HUES6 (cell line): ENCODE measurements around the gene KRTAP12-1.

Experiments
- H3K27ac ChIP-seq: 2 replicates; pipeline ENCODE4 v1.7.0; 2013; ENCODE audit warnings: low read depth, mild to moderate bottlenecking, low read length, inconsistent platforms
- H3K27me3 ChIP-seq: 2 replicates; pipeline ENCODE4 v1.6.1; 2013; ENCODE audit warnings: low read length; ENCODE audit not compliant: control insufficient read depth, insufficient read depth
- H3K36me3 ChIP-seq: 2 replicates; pipeline ENCODE4 v1.6.1; 2013; ENCODE audit warnings: low read length; ENCODE audit not compliant: control insufficient read depth, insufficient read depth
- H3K4me1 ChIP-seq: 2 replicates; pipeline ENCODE4 v1.6.1; 2013; ENCODE audit warnings: low read length; ENCODE audit not compliant: control insufficient read depth, insufficient read depth
- H3K4me3 ChIP-seq: 2 replicates; pipeline ENCODE4 v1.5.1; 2013; ENCODE audit warnings: low read depth, low read length
- H3K9ac ChIP-seq: one replicate; pipeline ENCODE4 v1.6.1; 2013; ENCODE audit warnings: mild to moderate bottlenecking, low read length
- H3K9me3 ChIP-seq: 2 replicates; pipeline ENCODE4 v1.6.1; 2013; ENCODE audit warnings: low read depth, low read length; ENCODE audit not compliant: control insufficient read depth, insufficient read depth

KRTAP12-1 gene

GRCh38 chr21:44681861-44682579, at the start of gene KRTAP12-1:
KRTAP12-1 (minus strand) TSS chr21:44682163; CDS start chr21:44682123, 40 bp downstream.
- H3K4me3 ChIP-seq, result no peak within 1 kb of the TSS
- no peak within 1 kb of the TSS for H3K27ac ChIP-seq
- H3K4me1 ChIP-seq, result peaks cover 9% of the 10 kb centered on the region
- no peaks in the 10 kb centered on the region for H3K9me3 ChIP-seq
- no peaks in the 10 kb centered on the region for H3K36me3 ChIP-seq
- H3K27me3 ChIP-seq, result no peaks in the 10 kb centered on the region
- no peak within 1 kb of the TSS for H3K9ac ChIP-seq

GRCh38 chr21:44730951-44731579, 49.1 kb upstream of the KRTAP12-1 start:
- H3K4me1 ChIP-seq, result peaks cover 17% of the 10 kb centered on the region; the same call in 1 of the 2 replicates
- no peaks in the 10 kb centered on the region for H3K27me3 ChIP-seq
- no peak overlapping the region for H3K9ac ChIP-seq
- H3K36me3 ChIP-seq, result no peaks in the 10 kb centered on the region
- no peak overlapping the region for H3K27ac ChIP-seq
- peaks cover 4% of the 10 kb centered on the region for H3K9me3 ChIP-seq
- no peak overlapping the region for H3K4me3 ChIP-seq

GRCh38 chr21:44730028-44730395, 48.0 kb upstream of the KRTAP12-1 start:
- Histone ChIP-seq H3K4me1 (peaks cover 12% of the 10 kb centered on the region; the same call in 1 of the 2 replicates), H3K9me3 (no peaks in the 10 kb centered on the region; the same call in 1 of the 2 replicates), H3K27ac (no peak overlapping the region), H3K4me3 (no peak overlapping the region), H3K9ac (no peak overlapping the region), H3K27me3 (peaks cover under 1% of the 10 kb centered on the region; the same call in 1 of the 2 replicates), H3K36me3 (no peaks in the 10 kb centered on the region)

GRCh38 chr21:44729336-44730027, 47.5 kb upstream of the KRTAP12-1 start:
- H3K4me3 ChIP-seq, result no peak overlapping the region
- no peaks in the 10 kb centered on the region; the same call in 1 of the 2 replicates for H3K9me3 ChIP-seq
- peaks cover 12% of the 10 kb centered on the region; the same call in 1 of the 2 replicates for H3K4me1 ChIP-seq
- H3K9ac ChIP-seq, result no peak overlapping the region
- no peaks in the 10 kb centered on the region for H3K36me3 ChIP-seq
- H3K27me3 ChIP-seq, result peaks cover 4% of the 10 kb centered on the region
- no peak overlapping the region for H3K27ac ChIP-seq

- H3K9ac ChIP-seq, result no peak overlapping the region
- no peak overlapping the region for H3K27ac ChIP-seq
- no peak overlapping the region for H3K4me3 ChIP-seq
- H3K36me3 ChIP-seq, result no peaks in the 10 kb centered on the region
- H3K4me1 ChIP-seq, result peaks cover 15% of the 10 kb centered on the region
- H3K9me3 ChIP-seq, result no peaks in the 10 kb centered on the region; the same call in 1 of the 2 replicates
- H3K27me3 ChIP-seq, result peaks cover 11% of the 10 kb centered on the region
These were observed 46.8 kb upstream of the KRTAP12-1 start for GRCh38 chr21:44728716-44729115.

GRCh38 chr21:44727757-44728156, 45.8 kb upstream of the KRTAP12-1 start:
- Histone ChIP-seq H3K4me3 (no peak overlapping the region), H3K27ac (no peak overlapping the region), H3K36me3 (no peaks in the 10 kb centered on the region), H3K27me3 (peaks cover 20% of the 10 kb centered on the region), H3K4me1 (peaks cover 24% of the 10 kb centered on the region), H3K9ac (no peak overlapping the region), H3K9me3 (no peaks in the 10 kb centered on the region; the same call in 1 of the 2 replicates)

GRCh38 chr21:44727321-44727720, 45.4 kb upstream of the KRTAP12-1 start:
- H3K36me3 ChIP-seq, result no peaks in the 10 kb centered on the region
- H3K9me3 ChIP-seq, result no peaks in the 10 kb centered on the region; the same call in 1 of the 2 replicates
- no peak overlapping the region for H3K9ac ChIP-seq
- peaks cover 22% of the 10 kb centered on the region for H3K27me3 ChIP-seq
- H3K4me3 ChIP-seq, result no peak overlapping the region
- H3K27ac ChIP-seq, result no peak overlapping the region
- peaks cover 28% of the 10 kb centered on the region for H3K4me1 ChIP-seq

GRCh38 chr21:44726826-44727225, 44.9 kb upstream of the KRTAP12-1 start:
- no peak overlapping the region for H3K9ac ChIP-seq
- no peak overlapping the region for H3K27ac ChIP-seq
- H3K36me3 ChIP-seq, result no peaks in the 10 kb centered on the region
- H3K4me3 ChIP-seq, result no peak overlapping the region
- peaks cover 22% of the 10 kb centered on the region for H3K27me3 ChIP-seq
- no peaks in the 10 kb centered on the region; the same call in 1 of the 2 replicates for H3K9me3 ChIP-seq
- peaks cover 28% of the 10 kb centered on the region for H3K4me1 ChIP-seq

GRCh38 chr21:44724926-44725325, 43.0 kb upstream of the KRTAP12-1 start:
- H3K4me1 ChIP-seq, result peaks cover 19% of the 10 kb centered on the region

GRCh38 chr21:44724196-44724595, 42.2 kb upstream of the KRTAP12-1 start:
- peaks cover 22% of the 10 kb centered on the region for H3K27me3 ChIP-seq
- H3K4me3 ChIP-seq, result no peak overlapping the region
- no peak overlapping the region for H3K9ac ChIP-seq
- no peaks in the 10 kb centered on the region for H3K36me3 ChIP-seq
- peaks cover 19% of the 10 kb centered on the region for H3K4me1 ChIP-seq
- H3K9me3 ChIP-seq, result no peaks in the 10 kb centered on the region
- H3K27ac ChIP-seq, result no peak overlapping the region

More at GRCh38 chr21:44724926-44725325, 43.0 kb upstream of the KRTAP12-1 start:
- H3K4me3 ChIP-seq, result no peak overlapping the region
- H3K9me3 ChIP-seq, result no peaks in the 10 kb centered on the region
- H3K27me3 ChIP-seq, result peaks cover 22% of the 10 kb centered on the region
- H3K36me3 ChIP-seq, result no peaks in the 10 kb centered on the region
- no peak overlapping the region for H3K9ac ChIP-seq
- H3K27ac ChIP-seq, result no peak overlapping the region
